NCI-H460 (cell line): ENCODE data around the gene CEACAM16. TPM values are rescaled to one million over a fixed set of nuclear protein-coding genes. Genes with fewer than 3 reads are reported as not detected.
"Not testable (repeated sequence)": the region's sequence is repeated elsewhere in the genome, so short reads cannot be mapped to it uniquely, and the experiment has no call there.

Source experiments
- DNase-seq: peaks from one replicate; pipeline ENCODE4 v3.0.0-alpha.2; 2016; ENCODE audit warnings: low read depth; ENCODE audit errors: extremely low read depth
- total RNA-seq: library from RNA; depleted of rRNA; stranded (reverse); fragments of >200 nt; shearing (Covaris generic); gene quantifications from 2 replicates; pipeline ENCODE4 v1.2.3, GENCODE V29; 2014

Gene CEACAM16
- total RNA-seq, 1 experiment from 2014 or later = not detected

DNA sequence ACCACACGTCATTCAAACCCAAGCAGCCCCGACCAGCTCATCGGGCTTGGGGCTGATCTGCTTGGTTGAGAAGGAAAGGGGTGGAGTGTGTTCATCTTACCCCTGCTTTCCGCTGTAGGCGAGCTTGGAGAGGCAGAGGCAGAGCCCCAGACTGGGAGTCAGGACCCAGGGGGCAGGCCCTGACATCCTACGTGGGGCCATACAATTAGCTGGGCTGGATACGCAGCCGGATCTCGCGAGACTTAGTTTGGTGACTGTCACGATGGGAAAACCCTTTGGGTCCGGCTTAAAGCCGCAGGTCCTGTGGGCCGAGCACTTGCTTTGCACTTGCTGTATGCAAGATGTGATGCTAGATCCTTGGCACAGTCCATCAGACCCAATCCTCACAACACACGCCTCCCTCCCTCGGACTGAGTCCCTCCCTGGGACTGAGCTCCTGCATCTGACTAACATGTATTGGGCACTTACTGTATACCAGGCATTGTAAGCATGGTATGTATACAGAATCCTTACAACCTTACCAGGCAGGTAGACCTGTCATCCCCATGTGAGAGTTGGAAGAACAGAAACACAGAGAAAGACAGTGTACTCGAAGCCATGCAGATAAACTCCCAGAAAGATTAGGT lies 3.7 kb downstream of the CEACAM16 start:
- no peak for DNase-seq

GRCh38 chr19:44703336-44704078 lies 4.6 kb downstream of the CEACAM16 start:
- DNase-seq = no peak

- DNase-seq = no peak
These were observed 6.0 kb downstream of the CEACAM16 start for GRCh38 chr19:44704982-44705381.

DNA sequence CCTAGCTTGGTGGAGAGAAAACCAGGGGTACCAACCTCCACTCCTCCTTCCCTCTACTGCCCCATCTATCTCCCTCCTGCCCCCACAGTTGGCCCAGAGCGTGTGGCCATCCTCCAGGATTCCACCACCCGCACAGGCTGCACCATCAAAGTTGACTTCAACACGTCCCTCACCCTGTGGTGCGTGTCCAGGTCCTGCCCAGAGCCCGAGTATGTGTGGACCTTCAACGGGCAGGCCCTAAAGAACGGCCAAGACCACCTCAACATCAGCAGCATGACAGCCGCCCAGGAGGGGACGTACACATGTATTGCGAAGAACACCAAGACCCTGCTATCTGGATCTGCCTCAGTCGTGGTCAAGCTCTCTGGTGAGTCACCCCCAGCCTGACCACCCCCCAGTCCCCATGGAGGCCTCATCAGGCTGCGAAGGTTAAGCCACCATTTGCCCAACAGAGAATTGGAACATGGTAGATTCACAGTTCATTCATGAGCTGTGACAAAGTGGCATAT lies 6.6 kb downstream of the CEACAM16 start:
- DNase-seq = no peak

- DNase-seq = no peak
These were observed 7.7 kb downstream of the CEACAM16 start for GRCh38 chr19:44706506-44707236.

DNA sequence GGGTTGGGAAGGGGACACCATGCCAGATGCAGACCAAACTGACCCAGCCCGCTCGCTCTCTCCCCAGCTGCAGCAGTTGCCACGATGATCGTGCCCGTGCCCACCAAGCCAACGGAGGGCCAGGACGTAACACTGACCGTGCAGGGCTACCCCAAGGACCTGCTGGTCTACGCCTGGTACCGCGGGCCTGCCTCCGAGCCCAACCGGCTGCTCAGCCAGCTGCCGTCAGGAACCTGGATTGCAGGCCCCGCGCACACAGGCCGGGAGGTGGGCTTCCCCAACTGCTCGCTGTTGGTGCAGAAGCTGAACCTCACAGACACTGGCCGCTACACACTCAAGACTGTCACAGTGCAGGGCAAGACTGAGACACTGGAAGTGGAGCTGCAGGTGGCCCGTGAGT lies 8.8 kb downstream of the CEACAM16 start:
- no peak for DNase-seq

DNA sequence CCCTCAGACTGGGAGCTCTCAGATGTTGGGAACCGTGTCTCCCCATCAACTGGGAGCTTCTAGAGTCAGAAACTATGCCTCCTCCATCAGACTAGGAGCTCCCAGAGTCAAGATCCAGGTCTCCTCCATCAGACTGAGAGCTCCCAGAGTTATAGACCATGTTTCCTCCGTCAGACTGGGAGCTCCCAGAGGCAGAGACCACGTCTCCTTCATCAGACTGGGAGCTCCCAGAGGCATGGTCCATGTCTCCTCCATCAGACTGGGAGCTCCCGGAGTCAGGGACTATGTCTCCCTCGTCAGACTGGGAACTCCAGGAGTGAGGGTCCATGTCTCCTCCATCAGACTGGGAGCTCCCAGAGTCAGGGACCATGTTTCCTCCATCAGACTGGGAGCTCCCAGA lies 10.0 kb downstream of the CEACAM16 start:
- no peak for DNase-seq

- not testable (repeated sequence) for DNase-seq
These were observed 10.7 kb downstream of the CEACAM16 start for GRCh38 chr19:44709434-44710266.

- no peak for DNase-seq
These were observed 11.5 kb downstream of the CEACAM16 start for GRCh38 chr19:44710483-44710882.

- DNase-seq = no peak
These were observed 14.0 kb downstream of the CEACAM16 start for GRCh38 chr19:44712864-44713515.

DNA sequence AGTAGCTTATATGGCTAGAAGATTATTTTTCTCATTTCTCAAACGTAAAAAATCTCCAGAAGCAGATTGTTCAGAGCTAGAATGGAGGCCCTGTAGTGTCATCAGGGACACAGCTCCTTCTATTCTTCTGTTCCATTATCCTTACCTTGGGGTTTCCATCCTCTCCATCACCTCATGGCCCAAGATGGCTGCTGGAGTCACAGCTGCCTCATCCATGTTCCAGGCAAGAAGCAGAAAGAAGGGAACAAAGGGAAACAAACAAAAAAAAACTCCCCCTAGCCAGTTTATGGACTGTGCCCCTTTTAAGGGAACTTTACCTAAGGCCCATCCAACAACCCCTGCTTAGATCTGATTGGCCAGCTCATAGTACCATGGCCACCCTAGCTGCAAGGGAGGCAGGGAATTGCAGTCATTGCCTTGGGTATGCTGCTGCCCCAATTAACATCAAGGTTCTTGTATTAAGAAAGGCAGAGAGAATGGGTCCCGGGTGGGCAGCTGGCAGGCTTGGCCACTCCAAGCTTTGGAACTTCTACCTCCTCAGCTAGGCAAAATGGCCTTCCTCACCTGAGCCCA lies 15.7 kb downstream of the CEACAM16 start:
- no peak for DNase-seq

DNA sequence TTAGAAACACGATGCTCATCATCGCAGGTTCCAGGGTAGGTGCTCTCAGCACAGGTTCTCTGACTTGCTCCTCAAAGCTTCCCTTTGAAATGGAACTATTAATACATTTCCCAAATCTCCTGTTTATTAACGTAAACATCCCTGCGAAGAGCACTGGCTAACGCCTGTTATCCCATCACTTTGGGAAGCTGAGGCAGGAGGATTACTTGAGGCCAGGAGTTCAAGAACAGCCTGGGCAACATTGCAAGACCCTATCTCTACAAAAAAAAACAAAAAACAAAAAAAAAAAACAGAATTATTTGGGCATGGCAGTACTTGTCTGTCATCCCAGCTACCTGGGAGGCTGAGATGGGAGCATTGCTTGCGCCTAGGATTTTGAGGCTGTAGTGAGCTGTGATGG lies 18.7 kb downstream of the CEACAM16 start:
- DNase-seq = no peak

GRCh38 chr19:44718441-44719261 lies 19.7 kb downstream of the CEACAM16 start:
- no peak for DNase-seq

DNA sequence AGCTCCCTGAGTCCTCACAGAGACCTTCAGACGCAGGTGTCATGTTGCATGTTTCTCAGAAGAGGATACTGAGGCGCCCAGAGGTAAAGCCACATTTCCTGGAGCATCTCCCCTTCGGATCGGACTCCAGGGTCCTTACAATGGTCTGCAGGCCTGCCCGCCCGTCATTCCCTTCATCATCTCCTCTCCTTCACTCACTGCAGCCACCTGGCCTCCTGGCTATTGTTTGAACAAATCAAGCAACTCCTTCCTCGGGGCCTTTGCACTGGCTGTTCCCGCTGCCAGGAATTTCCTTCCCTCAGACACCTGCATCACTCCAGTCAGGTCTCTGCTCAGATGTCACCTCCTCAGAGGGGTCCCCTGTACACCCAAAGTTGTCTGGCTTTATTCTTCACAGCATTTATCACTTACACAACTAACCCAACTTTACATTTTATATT lies 20.3 kb downstream of the CEACAM16 start:
- no peak for DNase-seq

GRCh38 chr19:44720396-44720795 lies 21.4 kb downstream of the CEACAM16 start:
- DNase-seq = not testable (repeated sequence)

DNA sequence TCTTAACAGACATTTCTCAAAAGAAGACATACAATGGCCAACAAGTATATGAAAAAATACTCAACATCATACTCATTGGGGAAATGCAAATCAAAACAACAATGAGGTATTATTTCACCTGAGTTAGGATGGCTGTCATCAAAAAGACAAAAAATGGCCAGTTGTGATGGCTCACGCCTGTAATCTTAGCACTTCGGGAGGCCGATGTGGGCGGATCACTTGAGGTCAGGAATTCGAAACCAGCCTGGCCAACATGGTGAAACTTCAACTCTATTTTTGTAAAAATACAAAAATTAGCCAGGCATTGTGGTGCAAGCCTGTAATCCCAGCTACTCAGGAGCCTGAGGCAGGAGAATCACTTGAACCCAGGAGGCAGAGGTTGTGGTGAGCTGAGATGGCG lies 22.0 kb downstream of the CEACAM16 start:
- no peak for DNase-seq

- not testable (repeated sequence) for DNase-seq
These were observed 22.4 kb downstream of the CEACAM16 start for GRCh38 chr19:44721369-44721768.
